Activated T-cell treated with anti-CD3 and anti-CD28 coated beads for 1 hour (primary cell): ENCODE results near the gene EEF1AKMT2.
"Not testable (repeated sequence)": the region's sequence is repeated elsewhere in the genome, so short reads cannot be mapped to it uniquely, and the experiment has no call there.

ENCODE experiments used
- DNase-seq: peaks from one replicate; pipeline ENCODE4 v3.0.0-alpha.2; 2020; ENCODE audit warnings: low read depth

Gene EEF1AKMT2

DNA sequence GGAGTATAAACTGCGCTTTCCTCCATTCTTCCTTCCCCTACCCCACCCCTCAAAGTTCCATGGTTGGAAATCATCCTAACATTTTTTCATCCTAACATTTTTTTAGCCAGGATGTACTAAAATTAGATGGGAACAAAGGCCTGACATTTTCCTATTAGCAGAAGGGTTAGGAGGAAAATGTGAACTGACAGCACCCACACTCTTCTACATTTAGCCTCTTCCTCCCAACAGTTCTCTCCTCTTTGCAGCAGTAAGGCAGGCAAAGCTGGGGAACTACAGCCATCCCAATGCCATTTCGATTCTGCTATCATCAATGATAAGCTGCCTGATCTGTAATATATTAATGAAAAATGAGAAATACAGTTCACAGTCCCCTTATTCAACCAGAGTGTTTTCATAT is 36.1 kb downstream of the EEF1AKMT2 start:
- no peak for DNase-seq

DNA sequence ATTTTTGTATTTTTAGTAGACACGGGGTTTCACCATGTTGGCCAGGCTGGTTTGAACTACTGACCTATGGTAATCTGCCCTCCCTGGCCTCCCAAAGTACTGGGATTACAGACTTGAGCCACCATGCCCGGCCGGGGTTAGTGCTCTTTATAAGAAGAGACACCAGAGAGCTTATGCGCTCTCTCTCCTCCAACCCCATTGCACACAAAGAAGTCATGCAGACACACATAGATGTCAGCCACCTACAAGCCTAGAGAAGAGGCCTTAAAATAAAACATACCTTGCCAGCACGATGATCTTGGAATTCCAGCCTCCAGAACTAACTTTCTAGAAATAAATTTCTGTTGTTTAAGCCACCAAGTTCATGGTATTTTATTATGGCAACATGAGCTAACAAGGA is 37.5 kb downstream of the EEF1AKMT2 start:
- no peak for DNase-seq

DNA sequence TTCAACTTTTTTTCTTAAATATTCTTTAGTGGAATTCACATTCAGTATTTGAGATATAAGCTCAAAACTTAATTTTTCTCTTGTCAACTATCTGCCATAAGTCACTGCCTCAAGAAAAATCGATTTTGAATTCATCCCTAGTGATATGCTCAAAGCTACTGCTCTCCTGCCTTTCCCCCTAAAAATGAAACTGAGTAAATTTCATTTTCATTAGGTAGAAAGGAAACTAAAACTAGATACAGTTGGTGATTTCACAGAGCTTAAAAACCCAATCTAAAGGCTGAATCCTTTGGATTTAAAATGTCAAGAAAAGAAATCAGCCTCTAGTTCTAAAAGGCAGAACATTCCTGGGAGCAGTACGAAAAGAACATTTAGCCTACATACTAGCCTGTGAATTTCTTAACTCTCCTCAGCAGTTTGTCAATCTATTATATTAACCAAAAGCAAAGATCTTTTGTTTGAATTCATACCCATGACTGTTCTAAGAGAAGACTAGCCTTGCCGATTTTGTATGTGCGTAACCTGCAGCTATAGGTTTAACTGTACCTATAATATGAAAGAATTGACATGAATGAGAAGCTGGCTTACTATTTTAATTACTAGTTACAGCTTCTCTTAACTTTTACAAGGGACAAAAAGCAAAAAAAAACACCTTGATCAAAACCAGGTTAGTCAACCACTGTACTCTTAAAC is 42.6 kb downstream of the EEF1AKMT2 start:
- no peak for DNase-seq

DNA sequence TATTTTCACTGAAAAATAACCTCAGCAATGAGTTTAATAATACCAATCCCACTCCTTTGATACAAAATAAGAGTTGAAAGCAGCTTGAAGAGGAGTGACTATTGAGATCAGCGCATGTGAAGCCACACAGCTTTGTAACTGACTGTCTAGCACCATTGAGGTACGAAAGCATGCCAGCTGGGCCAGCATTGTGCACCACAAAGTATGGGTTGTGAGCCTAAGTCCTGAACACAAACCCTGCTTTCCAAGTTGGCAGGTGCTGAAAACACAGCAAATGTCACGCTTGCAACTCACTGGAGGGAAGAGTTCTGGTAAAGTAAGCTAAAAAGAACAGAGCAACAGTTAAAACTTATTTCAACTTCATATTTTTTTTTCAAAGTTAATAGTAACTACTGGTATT is 43.5 kb downstream of the EEF1AKMT2 start:
- DNase-seq, result no peak

DNA sequence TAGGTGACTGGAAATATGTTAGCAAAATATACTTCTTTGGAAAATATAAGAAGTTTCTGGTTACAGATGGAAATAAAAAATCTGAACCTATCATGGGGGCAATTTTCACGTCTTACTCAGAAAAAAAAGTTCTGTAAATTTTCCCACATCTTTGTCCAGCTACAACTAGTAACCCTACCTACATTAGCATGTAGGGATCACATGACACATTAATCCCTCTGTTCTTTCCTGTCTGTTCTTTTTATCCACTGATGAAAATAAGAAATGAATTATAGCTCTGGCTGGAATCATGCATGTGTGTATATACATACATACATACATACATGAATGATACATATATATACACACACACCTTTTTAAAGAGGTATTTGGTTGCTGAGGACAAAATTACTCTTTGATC is 43.9 kb downstream of the EEF1AKMT2 start:
- DNase-seq, result no peak

DNA sequence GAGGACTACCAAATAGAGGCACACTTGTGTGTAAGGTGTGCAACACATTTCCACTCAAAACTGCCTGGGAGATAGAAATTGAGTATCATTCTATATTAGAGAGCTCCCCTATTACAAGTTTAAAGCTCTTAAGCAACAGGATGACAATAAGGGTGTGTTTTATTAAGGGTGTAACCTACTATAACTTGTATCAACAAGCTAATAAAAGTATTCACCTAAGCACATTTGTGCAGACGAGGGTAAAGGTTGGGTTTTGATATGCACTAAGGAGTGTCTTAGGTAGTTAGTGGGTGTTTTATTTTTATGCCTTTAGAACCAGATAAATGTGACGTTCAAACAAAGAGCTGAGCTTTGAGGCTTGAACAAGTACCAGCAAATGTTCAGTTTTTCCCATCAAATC is 44.7 kb downstream of the EEF1AKMT2 start:
- DNase-seq, result no peak

DNA sequence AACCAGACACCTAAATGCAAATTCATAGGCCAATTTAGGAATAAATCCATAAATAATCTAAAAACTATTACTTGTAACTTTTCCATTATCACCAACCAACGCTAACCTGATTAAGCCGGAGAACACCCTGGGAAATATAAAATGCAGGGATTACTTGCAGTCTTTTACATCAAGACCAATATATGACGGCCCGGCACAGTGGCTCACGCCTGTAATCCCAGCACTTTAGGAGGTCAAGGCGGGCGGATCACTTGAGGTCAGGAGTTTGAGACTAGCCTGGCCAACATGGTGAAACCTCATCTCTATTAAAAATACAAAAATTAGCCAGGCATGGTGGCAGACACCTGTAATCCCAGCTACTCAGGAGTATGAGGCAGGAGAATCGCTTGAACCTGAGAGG is 45.2 kb downstream of the EEF1AKMT2 start:
- DNase-seq, result not testable (repeated sequence)

DNA sequence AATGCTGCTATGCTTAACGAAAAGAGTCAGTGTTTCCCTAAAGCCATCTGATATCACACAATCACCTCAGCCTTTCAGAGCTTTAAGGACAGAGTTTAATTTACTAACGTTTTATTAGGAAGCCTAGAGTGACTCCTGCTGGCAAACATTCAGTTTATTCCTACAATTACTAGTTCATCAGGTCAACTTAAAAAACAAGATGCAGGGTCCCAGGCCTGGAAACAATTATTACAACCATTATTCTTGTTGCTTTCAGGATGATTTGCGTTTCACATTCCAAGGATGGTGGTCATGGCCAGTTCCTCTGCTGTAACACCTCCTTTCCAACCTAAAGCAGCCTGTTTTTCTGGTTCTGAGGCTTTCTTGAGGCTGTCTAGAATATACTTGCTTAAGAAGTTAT is 46.0 kb downstream of the EEF1AKMT2 start:
- DNase-seq, result no peak

DNA sequence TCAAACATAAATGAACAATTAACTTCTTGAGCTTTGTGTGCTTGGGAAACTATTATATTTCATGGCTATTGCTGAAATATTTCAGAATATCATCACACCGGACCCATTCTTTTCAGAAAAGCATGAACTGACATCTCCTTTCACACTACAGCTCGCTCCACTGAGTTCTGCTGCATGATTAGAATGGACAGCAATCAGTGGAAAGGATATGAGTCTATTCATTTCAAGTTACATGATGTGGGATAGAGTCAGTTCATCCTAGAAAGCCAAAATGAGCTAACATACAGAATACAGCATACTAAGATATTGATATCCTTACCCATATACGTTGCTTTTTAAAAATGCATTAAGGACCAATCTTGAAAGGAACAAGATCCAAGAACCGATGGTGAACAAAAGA is 46.4 kb downstream of the EEF1AKMT2 start:
- DNase-seq, result no peak

DNA sequence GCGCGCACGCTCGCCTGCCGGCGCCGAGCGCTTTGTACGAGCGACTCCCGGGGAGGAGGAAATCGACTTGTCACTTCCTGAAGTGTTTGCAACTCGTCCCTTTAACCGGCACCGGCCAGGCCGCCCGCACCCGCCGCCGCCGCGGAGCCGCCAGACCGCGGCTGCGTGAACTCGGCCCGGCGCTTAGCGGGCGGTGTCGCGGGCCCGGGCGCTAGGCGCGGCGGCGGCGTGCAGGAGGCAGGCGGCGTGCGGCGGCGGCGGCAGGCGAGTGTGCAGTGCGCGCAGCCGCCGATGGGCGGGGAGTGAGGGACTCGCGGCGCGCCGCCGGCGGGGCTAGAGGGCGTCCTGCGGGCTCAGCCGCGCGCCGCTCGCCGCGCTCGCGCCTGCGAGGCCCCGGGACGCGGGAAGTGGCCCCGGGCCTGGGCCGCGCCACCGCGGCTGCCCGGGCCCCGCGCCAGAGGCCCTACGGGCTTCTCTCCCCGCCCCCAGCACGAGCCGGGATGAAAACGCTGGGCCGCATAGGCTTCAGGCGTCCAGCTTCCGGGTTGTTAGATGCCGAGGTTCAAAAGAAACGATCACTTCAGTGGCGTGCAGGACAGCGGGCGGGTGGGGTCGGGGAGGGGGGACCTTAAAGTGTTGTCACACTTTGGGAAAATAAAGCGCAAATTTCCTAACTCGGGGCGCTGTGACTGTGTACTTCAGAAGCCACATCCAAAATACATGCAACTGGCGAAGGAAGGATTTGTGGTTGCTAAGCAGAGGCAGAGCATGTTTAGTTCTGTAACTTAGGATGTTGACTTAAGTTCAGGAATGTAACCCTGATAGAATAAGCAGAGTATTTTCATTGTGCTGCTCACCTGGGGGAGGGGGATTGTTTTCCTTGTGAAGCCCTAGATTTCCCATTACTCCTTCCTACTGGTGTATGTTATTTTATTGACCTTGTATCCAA is 47.3 kb downstream of the EEF1AKMT2 start, which contains the start of gene FAM53B:
FAM53B (minus strand) TSS at position 277 of the 949 bp plus-strand sequence. CDS start 37,665 bp downstream, outside the sequence.
- peak; percentile 72 for DNase-seq

DNA sequence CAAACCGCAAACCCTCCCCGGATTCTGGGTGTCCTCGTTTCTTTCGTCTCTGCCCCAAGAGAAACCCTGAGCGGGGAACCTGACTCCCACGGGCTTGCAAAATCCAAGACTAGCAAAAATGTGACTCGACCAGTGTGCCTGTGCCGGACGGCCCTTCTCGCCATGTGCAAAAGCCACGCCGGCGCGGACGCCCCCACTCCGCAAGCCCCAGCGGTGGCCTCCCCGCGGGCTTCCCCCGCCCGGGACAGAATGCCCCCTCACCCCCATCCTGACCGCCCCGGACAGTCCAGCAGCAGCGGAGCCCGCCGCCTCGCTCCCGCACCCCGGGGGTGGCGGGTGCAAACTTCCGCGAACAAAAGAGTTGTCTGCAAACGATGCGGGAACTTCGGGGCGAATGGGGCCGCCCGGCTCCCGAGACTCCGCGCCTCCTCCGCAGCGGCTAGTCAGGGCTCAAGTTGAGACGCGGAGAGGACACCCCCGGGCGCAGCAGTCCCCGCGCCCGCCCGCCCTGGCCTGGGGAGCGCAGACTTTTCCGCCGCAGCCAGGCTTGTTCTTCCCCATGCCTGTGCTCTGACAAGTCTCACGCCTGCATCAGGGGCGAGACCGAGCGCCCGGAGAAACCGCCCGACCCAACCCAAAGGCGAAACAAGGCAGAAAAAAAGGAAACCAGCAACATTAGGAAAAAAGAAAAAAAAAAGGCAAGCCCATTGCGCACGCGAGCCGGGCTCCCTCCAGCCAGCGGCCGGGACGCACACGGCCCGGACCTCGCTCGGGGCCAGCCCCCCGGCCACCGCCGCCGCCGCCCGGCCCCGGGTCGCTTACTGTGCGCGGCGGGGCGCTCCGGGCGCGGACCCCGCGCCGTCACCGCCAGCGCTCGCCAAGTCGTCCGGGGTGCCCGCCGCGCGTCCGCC is 48.2 kb downstream of the EEF1AKMT2 start:
- no peak for DNase-seq

DNA sequence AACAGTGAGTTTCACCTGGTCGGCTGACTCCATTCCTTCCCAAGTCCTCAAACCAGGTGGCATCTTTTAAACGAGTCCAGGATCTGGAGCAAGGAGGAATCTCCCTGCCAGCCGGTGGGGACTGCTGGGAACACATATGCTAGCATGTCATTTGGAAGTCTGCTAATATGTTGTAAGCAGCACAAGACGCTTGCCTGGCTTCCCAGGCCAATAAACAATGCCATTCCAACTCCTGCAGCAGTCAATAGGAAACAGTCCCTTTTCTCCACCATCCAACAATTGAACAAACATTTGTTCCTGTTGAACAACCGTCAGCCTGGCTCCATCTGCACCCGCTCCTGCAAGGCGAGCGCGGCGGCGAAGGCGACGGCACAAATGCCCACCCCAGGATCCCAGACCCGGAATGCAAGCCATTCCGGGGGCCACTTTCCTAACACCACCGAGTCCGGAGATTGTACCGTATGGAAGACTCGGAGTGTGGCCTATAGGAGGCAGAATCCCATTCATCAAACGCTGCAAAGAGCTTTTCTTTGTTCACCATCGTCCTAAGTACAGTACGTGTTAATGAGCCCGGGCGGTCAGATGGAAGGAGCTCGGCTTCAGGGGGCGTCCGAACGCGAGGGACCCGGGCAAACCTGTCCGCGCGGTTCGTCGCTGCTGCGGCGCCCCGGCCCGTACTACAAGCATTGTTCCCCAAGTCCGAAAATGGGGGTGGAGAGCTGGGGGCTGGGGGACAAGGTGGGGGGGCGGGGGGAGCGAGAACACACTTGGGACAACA is 49.1 kb downstream of the EEF1AKMT2 start:
- no peak for DNase-seq

DNA sequence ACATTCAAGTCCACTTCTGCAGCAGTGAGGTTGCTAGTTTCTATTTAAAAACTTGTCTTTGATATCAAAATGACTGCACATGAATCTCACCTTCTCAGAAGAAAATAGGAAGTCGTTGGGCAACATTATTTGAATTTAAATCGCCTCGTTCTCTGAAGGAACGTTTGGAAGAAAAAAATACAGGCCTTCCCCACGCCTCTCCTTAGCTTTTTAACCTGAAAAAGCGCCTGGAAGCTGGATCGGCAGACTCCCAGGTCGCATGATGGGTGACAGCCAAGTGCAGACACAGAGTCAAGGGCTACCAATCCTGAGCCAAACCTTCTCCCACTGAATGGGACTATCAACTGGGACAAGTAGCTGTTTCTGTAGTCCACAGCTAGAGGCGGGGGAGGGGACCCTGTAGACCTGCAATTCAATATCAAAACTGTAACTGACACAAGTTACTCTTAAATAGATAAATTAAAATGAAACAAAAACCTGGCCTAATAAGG is 49.7 kb downstream of the EEF1AKMT2 start:
- no peak for DNase-seq

DNA sequence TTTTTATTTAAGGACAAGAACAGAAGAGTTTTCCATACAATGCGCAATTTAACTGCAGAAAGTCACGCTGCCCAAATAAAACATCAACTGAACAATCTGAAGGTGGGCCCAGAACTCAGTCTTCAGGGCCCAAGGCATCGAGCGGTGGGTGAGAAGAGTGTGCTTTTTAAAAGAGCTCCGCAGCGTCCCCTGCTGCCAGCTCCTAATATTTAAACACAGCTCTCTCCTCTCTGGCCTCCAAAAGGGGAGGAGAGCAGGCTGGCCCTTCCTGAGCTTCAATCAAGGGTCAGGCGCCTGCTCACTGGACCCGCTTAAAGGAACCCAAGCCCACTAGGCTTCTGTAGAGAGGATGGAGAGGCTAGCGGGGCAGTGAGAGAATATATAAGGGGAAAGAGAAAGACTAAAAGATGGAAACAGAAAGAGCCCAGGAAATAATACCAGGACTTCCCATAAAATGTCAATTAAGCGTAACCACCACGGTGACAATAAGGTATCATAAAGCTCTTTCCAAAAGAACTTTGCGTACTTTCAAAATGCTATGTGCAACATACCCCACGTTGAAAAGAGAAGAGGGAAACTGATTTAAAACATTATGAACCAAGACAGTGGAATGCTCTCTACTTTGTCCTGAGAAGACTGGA is 50.3 kb downstream of the EEF1AKMT2 start:
- DNase-seq, result peak; percentile 75

DNA sequence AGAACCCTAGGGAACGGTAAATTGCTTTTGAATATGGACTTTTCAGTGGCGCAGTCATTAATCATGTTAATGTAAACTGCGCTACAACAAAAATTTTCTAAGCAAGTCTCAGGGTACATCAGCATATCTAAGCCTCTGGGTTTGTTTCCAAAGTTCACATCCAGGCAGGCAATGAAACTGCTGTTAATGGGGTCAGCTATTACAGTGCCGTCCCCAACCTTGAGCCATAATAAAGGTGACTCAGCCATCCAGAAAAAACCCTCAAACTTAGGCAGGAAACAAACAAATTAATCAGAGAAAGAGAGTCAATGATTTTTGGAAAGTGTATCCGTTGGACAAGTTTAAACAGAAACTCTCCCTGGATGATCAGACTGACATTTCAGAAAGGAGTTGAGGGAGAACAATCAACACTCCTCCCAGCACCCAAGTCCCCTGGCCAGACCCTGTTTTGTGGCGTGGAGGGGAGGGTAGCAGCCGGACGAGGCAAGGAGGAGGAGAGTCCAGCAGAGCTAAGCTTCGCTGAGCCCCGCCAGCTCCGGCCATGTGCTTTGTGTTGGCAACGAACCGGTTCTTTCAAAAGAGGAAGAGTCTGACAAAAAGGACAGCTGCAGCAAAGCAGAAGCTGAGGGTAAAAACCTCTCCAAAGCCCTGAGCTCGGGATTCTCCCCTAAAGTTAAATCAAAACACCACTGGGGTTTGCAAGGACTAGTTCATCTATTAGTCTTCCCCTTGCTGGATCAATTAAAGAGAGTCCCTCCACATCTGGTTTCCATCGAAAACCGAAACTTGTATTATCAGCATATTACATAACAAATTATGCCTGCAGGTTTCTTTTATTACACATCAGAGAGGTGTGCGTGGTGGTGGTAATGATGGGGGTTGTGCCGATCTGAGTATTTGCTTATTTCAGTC is 51.1 kb downstream of the EEF1AKMT2 start:
- no peak for DNase-seq

DNA sequence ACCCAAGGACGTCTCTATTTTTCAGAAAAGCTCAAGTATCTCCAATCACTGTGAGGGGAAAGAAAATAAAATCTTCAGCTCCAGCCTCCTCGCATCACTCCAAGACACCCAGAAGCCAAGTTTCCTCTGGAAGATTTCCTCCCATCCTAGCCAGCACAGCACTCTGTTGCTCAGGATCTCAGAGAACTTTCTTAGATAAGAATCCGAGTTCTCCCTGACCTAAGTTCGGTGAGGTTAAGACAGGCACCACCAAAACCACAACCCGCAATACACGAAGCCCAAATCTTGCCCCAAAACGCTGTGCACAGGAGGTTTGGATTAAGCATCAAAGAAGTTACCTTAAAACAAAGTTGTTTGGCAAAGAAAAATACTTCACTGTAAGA is 51.7 kb downstream of the EEF1AKMT2 start:
- DNase-seq, result no peak

DNA sequence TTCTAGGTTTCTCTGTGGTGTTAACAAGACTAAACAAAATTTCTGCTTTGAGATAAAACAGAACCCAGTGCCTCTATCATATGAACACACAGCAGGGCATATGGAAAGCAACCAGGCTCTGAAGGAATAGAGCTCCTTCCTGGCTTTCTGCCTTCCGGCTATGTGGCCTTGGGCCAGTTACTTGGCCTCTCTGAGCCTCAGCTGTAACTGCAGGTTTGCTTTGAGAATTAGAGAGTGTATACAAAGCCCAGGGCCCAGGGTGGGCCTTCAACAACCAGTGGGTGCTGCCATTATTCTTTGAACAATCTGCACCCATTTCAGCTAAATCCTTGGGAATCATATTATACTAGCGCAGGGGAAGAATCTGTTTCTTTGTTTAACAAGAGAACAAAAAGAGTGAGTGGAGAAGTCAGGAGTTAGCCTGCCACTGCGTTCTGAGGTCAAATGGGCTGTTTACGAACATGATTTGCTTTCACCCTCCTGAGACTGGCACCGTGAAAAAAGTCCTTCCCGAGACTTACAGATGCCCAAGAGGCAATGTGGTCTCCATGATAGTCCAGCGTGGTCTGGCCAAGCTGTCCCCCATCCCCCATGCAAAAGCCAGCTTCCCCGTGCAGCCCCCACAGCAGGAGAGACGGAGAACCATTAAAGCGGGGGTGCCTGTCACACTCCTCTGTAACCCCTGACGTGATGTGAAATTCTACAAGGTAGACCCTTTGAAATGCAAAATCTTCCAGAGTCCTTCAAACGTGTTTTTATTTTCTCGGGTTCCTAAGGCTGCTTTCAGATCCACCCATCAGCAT is 52.4 kb downstream of the EEF1AKMT2 start:
- DNase-seq, result no peak

DNA sequence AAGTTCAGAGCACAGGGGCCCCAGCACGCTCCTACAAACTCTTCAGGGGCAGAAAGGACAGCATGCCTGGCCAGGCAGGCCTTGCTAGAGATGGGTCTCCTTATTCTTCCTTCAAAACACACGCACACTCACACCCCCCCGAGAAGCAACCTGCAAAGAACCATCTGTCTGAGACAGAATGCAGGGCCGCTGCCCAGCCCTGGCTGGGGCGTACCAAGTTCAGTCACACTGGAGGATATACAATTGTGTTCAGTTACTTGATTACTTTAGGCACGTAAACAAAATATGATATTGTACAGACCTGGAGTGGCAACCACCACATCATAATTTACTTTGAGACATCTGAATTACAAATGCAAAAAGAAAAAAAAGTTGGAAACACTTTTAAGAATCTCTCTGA is 53.2 kb downstream of the EEF1AKMT2 start:
- no peak for DNase-seq

DNA sequence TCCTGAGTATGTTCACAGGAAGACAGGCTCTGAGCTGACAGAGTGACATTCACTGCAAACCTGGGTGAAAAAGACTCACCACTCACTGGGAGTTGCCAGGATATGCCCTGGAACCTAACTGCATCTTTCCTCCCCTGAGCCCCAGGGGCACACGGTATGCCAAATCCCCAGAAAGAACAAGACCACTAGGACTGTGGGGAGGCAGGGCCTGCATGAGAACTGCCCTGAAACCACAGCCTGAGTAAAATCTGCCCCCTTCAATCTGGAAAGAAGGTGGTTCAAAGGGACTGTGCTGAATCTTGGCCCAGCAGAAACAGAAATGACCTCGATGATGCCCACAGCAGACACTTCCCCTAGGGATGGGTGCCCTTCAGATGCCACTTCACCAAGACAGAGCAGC is 54.0 kb downstream of the EEF1AKMT2 start:
- DNase-seq, result no peak
